Endothelial cell of umbilical vein (primary cell): ENCODE results near the gene OPCML. TPM values are rescaled to one million over a fixed set of nuclear protein-coding genes. Genes with fewer than 3 reads are reported as not detected.

ENCODE experiments used
- BruUV-seq: library from RNA; stranded (reverse); fragments of 400-500 nt; replicated peaks from 2 replicates; lab custom pipeline; 2021; lab: Mats Ljungman, UMichigan
- CTCF ChIA-PET: fragments of 300-600, 350-600 bp; sonication (Branson Sonifier 250); formaldehyde crosslinking; loops from one replicate; lab custom pipeline; 2021; ENCODE audit warnings: antibody characterized with exemption, inconsistent platforms; lab: Charles Lee
- POLR2A ChIA-PET: fragments of 300-600, 350-600 bp; sonication (Branson Sonifier 250); formaldehyde crosslinking; loops from one replicate; lab custom pipeline; 2021; ENCODE audit warnings: antibody characterized with exemption, inconsistent platforms; lab: Charles Lee
- DNase-seq: peaks from one replicate; pipeline ENCODE4 v3.0.0-alpha.2; 2011; ENCODE audit warnings: low read depth, low spot score
- FAIRE-seq: peaks from 2 replicates; lab custom pipeline; 2011; peaks lifted over from hg19 to GRCh38; lab: Jason Lieb, UNC
- H2AFZ ChIP-seq: 2 replicates; pipeline ENCODE4 v1.6.0; 2012; ENCODE audit warnings: low read depth, low read length, control low read depth, inconsistent platforms
- H3K27ac ChIP-seq: 2 replicates; pipeline ENCODE4 v1.5.1; 2011; ENCODE audit warnings: low read depth, mild to moderate bottlenecking, control low read depth, low read length, moderate library complexity; ENCODE audit not compliant: insufficient read depth
- H3K27me3 ChIP-seq, 2 experiments: 2 replicates each; pipeline versions ENCODE4 v1.6.0 to v1.6.1; 2011; ENCODE audit warnings: low read length in 2 of 2, mixed read lengths in 1 of 2; ENCODE audit not compliant: control insufficient read depth in 2 of 2, insufficient read depth in 2 of 2
- H3K36me3 ChIP-seq, 2 experiments: 2 replicates in 1 of 2; 3 replicates in 1 of 2; pipeline ENCODE4 v1.5.1; 2011; ENCODE audit warnings: low read length in 2 of 2, mild to moderate bottlenecking in 1 of 2, moderate library complexity in 1 of 2; ENCODE audit not compliant: control insufficient read depth in 2 of 2, insufficient read depth in 2 of 2; ENCODE audit errors: extremely low read depth in 1 of 2
- H3K4me1 ChIP-seq: 3 replicates; pipeline ENCODE4 v1.5.1; 2011; ENCODE audit warnings: mild to moderate bottlenecking, low read length; ENCODE audit not compliant: control insufficient read depth, insufficient read depth; ENCODE audit errors: extremely low read depth
- H3K4me2 ChIP-seq: 2 replicates; pipeline ENCODE4 v1.6.1; 2011; ENCODE audit warnings: low read length, control low read depth, mixed read lengths; ENCODE audit not compliant: insufficient read depth
- H3K4me3 ChIP-seq, 3 experiments: fragments of 200-600 bp in 1 of 3; sonication (generic), shearing (Covaris generic) in 1 of 3; replicated peaks in 1 of 3; 2 replicates each; pipeline ENCODE4 v1.5.1; 2011 to 2016; ENCODE audit warnings: control low read depth in 3 of 3, low read length in 3 of 3, mild to moderate bottlenecking in 2 of 3, inconsistent platforms in 1 of 3, low read depth in 1 of 3, moderate library complexity in 1 of 3; ENCODE audit not compliant: insufficient read depth in 1 of 3
- H3K79me2 ChIP-seq: 2 replicates; pipeline ENCODE4 v1.6.0; 2012; ENCODE audit warnings: low read length, inconsistent platforms; ENCODE audit not compliant: control insufficient read depth, insufficient read depth
- H3K9ac ChIP-seq: replicated peaks from 2 replicates; pipeline ENCODE3; 2011; ENCODE audit warnings: low read length, control low read depth; ENCODE audit not compliant: insufficient read depth; ENCODE audit errors: extremely low read depth
- H3K9me1 ChIP-seq: replicated peaks from 3 replicates; pipeline ENCODE4 v1.6.0; 2011; ENCODE audit warnings: mild to moderate bottlenecking, low read length; ENCODE audit not compliant: control insufficient read depth, insufficient read depth; ENCODE audit errors: extremely low read depth
- H3K9me3 ChIP-seq: replicated peaks from 2 replicates; pipeline ENCODE4 v1.5.1; 2012; ENCODE audit warnings: low read length, inconsistent platforms; ENCODE audit not compliant: control insufficient read depth, insufficient read depth
- H4K20me1 ChIP-seq: replicated peaks from 2 replicates; pipeline ENCODE3; 2011; ENCODE audit warnings: mild to moderate bottlenecking, low read length; ENCODE audit not compliant: control insufficient read depth, insufficient read depth; ENCODE audit errors: extremely low read depth
- CTCF ChIP-seq, 2 donors: IDR thresholded peaks; 1 replicate in 1 of 2; 2 replicates in 1 of 2; pipeline ENCODE4 v1.5.1; 2011; ENCODE audit warnings: low read length in 2 of 2, mild to moderate bottlenecking in 2 of 2, moderate library complexity in 2 of 2, control low read depth in 1 of 2, inconsistent platforms in 1 of 2, low read depth in 1 of 2; ENCODE audit not compliant: insufficient read depth in 1 of 2; ENCODE audit errors: extremely low read depth in 1 of 2
- EZH2 ChIP-seq: IDR thresholded peaks from 2 replicates; pipeline ENCODE4 v1.6.1; 2012; ENCODE audit warnings: borderline replicate concordance, low read depth, mild to moderate bottlenecking, moderate library complexity, low read length, inconsistent platforms; ENCODE audit not compliant: severe bottlenecking
- FOS ChIP-seq: IDR thresholded peaks from 2 replicates; pipeline ENCODE4 v1.6.1; 2011; ENCODE audit warnings: mild to moderate bottlenecking, low read length, moderate library complexity, borderline replicate concordance; ENCODE audit not compliant: insufficient read depth
- GATA2 ChIP-seq: IDR thresholded peaks from 2 replicates; pipeline ENCODE4 v1.7.0; 2011; ENCODE audit warnings: low read depth, mild to moderate bottlenecking, moderate library complexity, mixed read lengths, low read length; ENCODE audit not compliant: insufficient read length, insufficient read depth
- JUN ChIP-seq: IDR thresholded peaks from 2 replicates; pipeline ENCODE4 v1.6.1; 2011; ENCODE audit warnings: borderline replicate concordance, low read depth; ENCODE audit not compliant: insufficient read length, insufficient read depth
- MAX ChIP-seq: IDR thresholded peaks from 2 replicates; pipeline ENCODE4 v1.6.1; 2011; ENCODE audit not compliant: insufficient read depth, insufficient read length
- MYC ChIP-seq: IDR thresholded peaks from one replicate; pipeline ENCODE4 v1.6.1; 2011; ENCODE audit warnings: mild to moderate bottlenecking, low read depth, low read length
- POLR2A ChIP-seq: IDR thresholded peaks from 2 replicates; pipeline ENCODE4 v1.6.1; 2012; ENCODE audit warnings: low read depth, mild to moderate bottlenecking, control low read depth, low read length
- POLR2AphosphoS5 ChIP-seq: IDR thresholded peaks from 2 replicates; pipeline ENCODE4 v1.6.1; 2012; ENCODE audit warnings: low read depth, mild to moderate bottlenecking, control low read depth, low read length, moderate library complexity; ENCODE audit not compliant: insufficient read depth
- dilution Hi-C: fragments of 300-500 bp; cut with MboI; formaldehyde crosslinking; loops from one replicate; pipeline ENCODE4 v1.15.0; 2019; ENCODE audit warnings: low sequenced_read_pairs; ENCODE audit not compliant: extremely low pct_ligation_motif_present
- intact Hi-C: fragments of 100-400 bp; cut with micrococcal nuclease; formaldehyde crosslinking; loops from one replicate; pipeline ENCODE4 v1.10.0; 2022
- polyA plus RNA-seq, 4 experiments: library from polyadenylated mRNA; depleted of rRNA in 3 of 4; stranded (reverse) in 3 of 4; unstranded in 1 of 4; fragments of >200 nt; gene quantifications; 2 replicates each; pipeline versions ENCODE4 v1.2.1 to v1.2.3, GENCODE V29; 2011 to 2012; ENCODE audit warnings: missing spikeins in 1 of 4
- total RNA-seq: library from RNA; stranded (reverse); gene quantifications from 2 replicates; pipeline ENCODE4 v1.2.3, GENCODE V29; 2021

OPCML gene
- total and polyA plus RNA-seq, 2 donors (not counting 3 experiments of a cell fraction or from before 2014, with no cell fraction given) = not detected

GRCh38 chr11:132579136-132579535 lies 953.2 kb downstream of the OPCML start:
- TF ChIP-seq MAX (no peak), FOS (no peak), POLR2A (no peak), EZH2 (no peak)
- Histone ChIP-seq H3K27me3 (no peaks in the 10 kb centered on the region), H3K79me2 (no peaks in the 10 kb centered on the region), H3K36me3 (no peaks in the 10 kb centered on the region), H3K9ac (no peak overlapping the region), H4K20me1 (no peaks in the 10 kb centered on the region), H3K4me3 (no peak overlapping the region), H3K9me3 (peaks cover 2% of the 10 kb centered on the region), H2AFZ (no peak overlapping the region), H3K4me2 (no peak overlapping the region), H3K27ac (no peak overlapping the region), H3K9me1 (no peaks in the 10 kb centered on the region), H3K4me1 (no peaks in the 10 kb centered on the region)
- POLR2A ChIA-PET = no interaction called here
- no TSS peak for BruUV-seq
- dilution Hi-C loops = no loop called here
- intact Hi-C loops = no loop called here
- CTCF ChIA-PET = no interaction called here
- FAIRE-seq (no peak), DNase-seq (no peak)

- Histone ChIP-seq H3K9ac (no peak overlapping the region), H3K4me2 (no peak overlapping the region), H3K36me3 (no peaks in the 10 kb centered on the region), H4K20me1 (no peaks in the 10 kb centered on the region), H3K9me3 (peaks cover 2% of the 10 kb centered on the region), H3K27me3 (no peaks in the 10 kb centered on the region), H3K79me2 (no peaks in the 10 kb centered on the region), H3K9me1 (no peaks in the 10 kb centered on the region), H3K4me3 (no peak overlapping the region), H3K27ac (no peak overlapping the region), H3K4me1 (no peaks in the 10 kb centered on the region), H2AFZ (no peak overlapping the region)
- ChIA-PET POLR2A (no interaction called here), CTCF (no interaction called here)
- dilution Hi-C loops (no loop called here), intact Hi-C loops (no loop called here)
- DNase-seq = no peak
- no TSS peak for BruUV-seq
- no peak for FAIRE-seq
- no peak for TF ChIP-seq FOS
- TF ChIP-seq MAX = no peak
- no peak for TF ChIP-seq GATA2
- TF ChIP-seq MYC = no peak
- no peak for TF ChIP-seq POLR2A
- TF ChIP-seq EZH2 = no peak
- no peak for TF ChIP-seq JUN
- no peak for TF ChIP-seq POLR2AphosphoS5
- TF ChIP-seq CTCF (IDR thresholded peaks at IDR 0.05; ENCODE audit: extremely low read depth in 1 of 2, insufficient read depth in 1 of 2, low read depth in 1 of 2, low read length in 2 of 2) = no peak
Observed at GRCh38 chr11:132578580-132578979, 953.7 kb downstream of the OPCML start.
